HG02759 (cell line): ENCODE results near the gene TRIM68.

ENCODE experiments used
- ATAC-seq: cut with Tn5 transposase; IDR thresholded peaks from one replicate; pipeline ENCODE4 v1.9.1; 2021; ENCODE audit warnings: mild to moderate bottlenecking, moderate library complexity; ENCODE audit not compliant: unreplicated experiment

TRIM68 gene

GRCh38 chr11:4607096-4607495 lies 935 bp downstream of the TRIM68 start:
- no peak for ATAC-seq

GRCh38 chr11:4606231-4607015 lies 1.6 kb downstream of the TRIM68 start:
- ATAC-seq = no peak

DNA sequence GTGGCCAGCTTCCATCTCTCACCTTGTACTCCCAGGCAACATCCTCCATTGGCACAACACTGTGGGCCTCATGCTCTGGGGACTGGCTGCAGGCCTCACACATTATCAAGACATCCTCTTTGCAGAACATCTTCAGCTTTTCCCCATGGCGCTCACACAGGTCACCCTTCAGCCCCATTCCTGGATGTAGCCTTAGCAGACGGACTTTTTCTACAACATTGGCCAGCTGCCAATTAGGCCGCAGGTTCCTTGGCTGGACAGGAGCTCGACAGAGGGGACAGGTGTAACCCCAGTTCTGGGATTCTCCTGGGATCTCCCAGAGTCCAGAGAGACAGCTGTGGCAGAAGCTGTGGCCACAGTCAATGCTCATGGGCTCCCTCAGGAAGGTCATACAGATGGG lies 3.0 kb downstream of the TRIM68 start:
- ATAC-seq = no peak

DNA sequence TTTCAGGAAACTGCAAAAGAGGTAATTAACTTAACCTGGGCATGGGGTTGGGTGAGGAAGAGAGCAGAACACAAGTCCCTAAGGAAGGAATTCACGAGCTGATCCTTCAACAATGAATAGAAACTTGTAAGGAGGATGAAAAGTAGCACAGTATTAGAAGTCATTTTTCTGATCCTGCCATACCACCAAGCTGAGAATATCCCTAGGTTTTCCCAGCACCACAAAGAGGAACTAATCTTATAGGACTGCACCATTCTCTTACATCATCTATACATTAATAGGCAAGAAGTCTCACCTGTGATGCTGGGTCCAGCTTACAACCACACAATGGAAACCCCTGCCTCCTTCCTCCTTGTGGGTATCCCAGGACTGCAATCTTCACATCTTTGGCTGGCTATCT lies 14.3 kb downstream of the TRIM68 start, which contains the start of gene OR52I1:
TSS of gene OR52I1 (plus strand) at position 301 of the 400 bp plus-strand sequence. CDS start at position 301, 0 bp downstream.
- ATAC-seq = no peak

- no peak for ATAC-seq
These were observed 19.0 kb downstream of the TRIM68 start for GRCh38 chr11:4589017-4589416.

DNA sequence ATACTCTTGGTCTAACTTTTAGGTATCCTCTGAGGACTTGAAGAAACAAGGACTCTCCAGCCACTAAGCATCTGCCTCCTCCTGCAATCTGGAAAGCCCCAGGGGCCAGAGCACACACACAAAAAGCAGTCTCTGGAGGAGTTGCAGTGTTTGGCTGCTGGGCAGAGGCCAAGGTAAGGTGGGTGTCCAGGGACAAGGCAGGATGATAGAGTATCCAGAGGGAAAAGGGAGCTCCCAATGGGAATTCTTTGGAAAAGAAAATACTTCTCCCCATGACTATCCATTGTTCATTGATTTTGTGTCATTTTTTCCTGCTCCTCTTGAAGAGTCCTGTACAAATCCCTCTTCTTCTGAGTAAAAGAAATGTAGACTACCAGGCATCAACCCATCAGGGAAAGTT lies 26.6 kb downstream of the TRIM68 start, which contains the start of gene OR52I2:
TSS of gene OR52I2 (plus strand) at position 301 of the 400 bp plus-strand sequence.
- no peak for ATAC-seq

DNA sequence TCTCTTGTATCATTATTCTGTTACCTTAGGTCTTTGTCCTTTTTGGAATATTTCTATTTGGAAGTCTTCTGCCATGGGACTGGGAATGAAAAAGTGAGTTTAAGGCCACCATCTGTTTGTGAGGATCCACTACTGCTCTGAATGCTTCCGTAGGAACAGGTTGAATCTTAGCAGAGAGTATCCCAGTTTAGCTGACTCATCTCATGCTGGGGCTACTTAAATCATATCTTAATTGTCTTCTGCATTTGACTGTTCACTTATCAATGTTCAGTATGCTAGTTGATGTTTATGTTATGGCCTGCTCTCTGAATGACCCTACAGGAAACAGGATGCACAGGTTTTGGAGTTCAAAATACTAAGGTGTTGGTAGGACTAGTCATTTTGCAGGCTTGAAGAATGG lies 27.9 kb downstream of the TRIM68 start:
- no peak for ATAC-seq

GRCh38 chr11:4578624-4579023 lies 29.4 kb downstream of the TRIM68 start:
- ATAC-seq = no peak

GRCh38 chr11:4577761-4578160 lies 30.3 kb downstream of the TRIM68 start:
- ATAC-seq = no peak

DNA sequence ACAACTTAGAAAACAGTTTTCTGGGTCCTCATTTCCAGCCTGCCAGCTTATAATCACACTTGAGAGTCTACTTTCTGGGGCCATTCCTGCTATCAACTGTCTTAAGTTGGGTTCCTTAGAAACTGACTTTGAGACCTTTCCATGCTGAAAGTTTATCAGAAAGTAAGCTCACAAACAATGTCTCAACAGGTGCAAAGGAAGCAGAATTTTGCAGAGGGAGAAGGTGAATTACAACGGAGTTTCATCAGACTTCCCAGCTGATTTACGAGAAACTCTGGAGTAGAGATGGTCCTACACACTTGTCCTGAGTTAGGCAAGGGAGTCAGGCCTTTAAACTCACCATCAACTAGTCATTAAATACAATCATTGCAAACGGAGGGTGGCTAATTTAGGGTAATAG lies 31.2 kb downstream of the TRIM68 start:
- no peak for ATAC-seq

DNA sequence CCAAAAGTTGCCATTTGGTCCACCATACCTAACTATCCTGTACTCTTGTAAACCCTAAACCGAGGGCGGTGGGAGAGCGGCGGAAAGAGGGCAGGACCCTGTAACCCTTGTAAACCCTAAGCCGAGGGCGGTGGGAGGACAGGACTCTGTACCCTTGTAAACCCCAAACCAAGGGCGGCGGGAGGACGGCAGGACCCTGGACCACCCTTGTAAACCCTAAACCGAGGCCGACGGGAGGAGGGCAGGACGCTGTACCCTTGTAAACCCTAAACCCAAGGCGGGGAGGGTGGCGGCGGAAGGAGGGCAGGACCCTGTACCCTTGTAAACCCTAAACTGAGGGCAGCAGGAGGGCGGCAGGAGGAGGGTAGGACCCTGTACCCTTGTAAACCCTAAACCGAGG lies 39.0 kb downstream of the TRIM68 start:
- ATAC-seq = no peak

GRCh38 chr11:4565371-4565770 lies 42.7 kb downstream of the TRIM68 start:
- ATAC-seq = no peak

- no peak for ATAC-seq
These were observed 47.6 kb downstream of the TRIM68 start for GRCh38 chr11:4560467-4560866.

GRCh38 chr11:4559527-4560440 lies 48.2 kb downstream of the TRIM68 start:
- no peak for ATAC-seq

GRCh38 chr11:4551346-4551979 lies 56.6 kb downstream of the TRIM68 start:
- no peak for ATAC-seq
